Spleen (tissue), 7 donors: ENCODE measurements around the gene BCL7A.
A peak's percentile ranks its signal among the peaks of the same experiment; 100 is the strongest.

Experiments
- CTCF ChIP-seq, 11 experiments: fragments of 200-600 bp in 7 of 11; fragments of 450-650 bp in 4 of 11; sonication (generic) in 4 of 11; IDR thresholded peaks in 8 of 11; conservative IDR thresholded peaks in 3 of 11; 1 replicate in 7 of 11; 2 replicates in 4 of 11; pipeline versions ENCODE4 v1.4.0 to v1.8.0; 2016 to 2021; ENCODE audit warnings: antibody characterized with exemption in 11 of 11, inconsistent platforms in 4 of 11, mild to moderate bottlenecking in 1 of 11
- POLR2A ChIP-seq, 3 donors: fragments of 450-650 bp; IDR thresholded peaks; one replicate each; pipeline ENCODE4 v1.5.1; 2017; ENCODE audit warnings: antibody characterized with exemption in 3 of 3, mild to moderate bottlenecking in 1 of 3
- POLR2AphosphoS5 ChIP-seq, 3 donors: sonication (generic); formaldehyde crosslinking; IDR thresholded peaks; one replicate each; pipeline ENCODE4 v1.5.1; 2017; ENCODE audit warnings: antibody characterized with exemption in 3 of 3
- donor health status: DM: no; HTN: no; CAD: no; lungs with moderate emphysema.
- donor health status: DM: no; HTN: no; CAD: no.
- donor health status: DM: no; HTN: no; CAD: no.

- TF ChIP-seq POLR2A (IDR thresholded peaks at IDR 0.05) (no peak), CTCF (IDR thresholded peaks at IDR 0.05 in 8 of 11, conservative IDR thresholded peaks at IDR 0.05 in 3 of 11) (no peak), POLR2AphosphoS5 (IDR thresholded peaks at IDR 0.05) (peak in 2 of 3 donors; percentile 32 to 59)
These were observed 65.9 kb downstream of the BCL7A start for GRCh38 chr12:122087431-122088178.
